Activated T-helper 1 cell treated with anti-CD3 and anti-CD28 coated beads, Interleukin-12 subunit alpha, Interleukin-12 subunit beta, Interleukin-2, Interleukin-4 antibody, amounts not matched to agents 30 ng/mL and 10 ng/mL and 1 ng/mL, durations not matched to agents 14 hours and 24 hours and 36 hours (primary cell): ENCODE data around the gene BDH1. TPM values are rescaled to one million over a fixed set of nuclear protein-coding genes. Genes with fewer than 3 reads are reported as not detected.
"Not testable (repeated sequence)": the region's sequence is repeated elsewhere in the genome, so short reads cannot be mapped to it uniquely, and the experiment has no call there.

Experiments used
- DNase-seq: peaks from one replicate; pipeline ENCODE4 v3.0.0; 2021; ENCODE audit warnings: low spot score
- H3K27ac Mint-ChIP-seq: one replicate; pipeline ENCODE4 v1.8.0; 2021; ENCODE audit warnings: mild to moderate bottlenecking, mixed read lengths
- H3K27me3 Mint-ChIP-seq: one replicate; pipeline ENCODE4 v1.8.0; 2022; ENCODE audit warnings: mild to moderate bottlenecking, moderate library complexity, mixed read lengths; ENCODE audit not compliant: insufficient read depth
- H3K36me3 Mint-ChIP-seq: one replicate; pipeline ENCODE4 v1.8.0; 2021; ENCODE audit warnings: low read depth, mixed read lengths
- H3K4me1 Mint-ChIP-seq: one replicate; pipeline ENCODE4 v1.8.0; 2021; ENCODE audit warnings: low read depth, mixed read lengths
- H3K4me3 Mint-ChIP-seq: one replicate; pipeline ENCODE4 v1.8.0; 2021; ENCODE audit warnings: mild to moderate bottlenecking, moderate library complexity, mixed read lengths
- H3K9me3 Mint-ChIP-seq: one replicate; pipeline ENCODE4 v1.8.0; 2021; ENCODE audit warnings: mixed read lengths
- intact Hi-C: fragments of 100-400 bp; cut with micrococcal nuclease; formaldehyde crosslinking; loops from one replicate; pipeline ENCODE4 v1.15.1; 2024
- total RNA-seq: library from RNA; stranded (reverse); gene quantifications from 2 replicates; pipeline ENCODE4 v1.2.3, GENCODE V29; 2022

BDH1 gene
- total RNA-seq, 1 donor from 2014 or later, result 120 TPM

DNA sequence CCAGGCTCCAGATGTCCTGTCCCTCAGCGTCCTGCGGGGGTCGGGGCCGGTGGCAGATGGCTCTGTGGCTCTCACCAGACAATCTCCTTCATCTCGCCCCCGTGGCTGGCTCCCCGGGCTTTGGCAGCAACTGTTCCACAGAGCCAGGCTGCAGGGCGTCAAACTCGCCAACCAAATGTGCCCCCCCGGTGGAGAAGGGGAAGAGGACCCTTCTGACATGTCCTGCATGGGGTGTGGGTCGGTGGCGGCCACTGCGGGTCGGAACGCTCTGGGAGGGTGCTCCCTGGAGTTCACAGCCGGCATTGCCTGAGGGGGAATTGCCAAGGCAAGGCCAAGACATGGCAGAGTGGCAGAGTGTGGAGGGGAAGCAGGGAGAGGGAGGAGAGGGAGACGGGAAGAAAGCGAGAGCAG, 36.0 kb downstream of the BDH1 start:
- peaks cover 32% of the 10 kb centered on the region for H3K36me3 Mint-ChIP-seq
- H3K4me1 Mint-ChIP-seq, result peaks cover 13% of the 10 kb centered on the region
- intact Hi-C loops, result no loop called here
- no peak overlapping the region for H3K4me3 Mint-ChIP-seq
- DNase-seq, result no peak
- H3K27ac Mint-ChIP-seq, result no peak overlapping the region
- H3K9me3 Mint-ChIP-seq, result no peaks in the 10 kb centered on the region
- no peaks in the 10 kb centered on the region for H3K27me3 Mint-ChIP-seq

- no peak for DNase-seq
- Mint-ChIP-seq H3K4me3 (no peak overlapping the region), H3K27me3 (no peaks in the 10 kb centered on the region), H3K4me1 (peaks cover 13% of the 10 kb centered on the region), H3K36me3 (peaks cover 31% of the 10 kb centered on the region), H3K9me3 (no peaks in the 10 kb centered on the region), H3K27ac (peak overlapping the region; percentile 90)
- intact Hi-C loops, result no loop called here
Measured at GRCh38 chr3:197518881-197519421, 36.8 kb downstream of the BDH1 start.

DNA sequence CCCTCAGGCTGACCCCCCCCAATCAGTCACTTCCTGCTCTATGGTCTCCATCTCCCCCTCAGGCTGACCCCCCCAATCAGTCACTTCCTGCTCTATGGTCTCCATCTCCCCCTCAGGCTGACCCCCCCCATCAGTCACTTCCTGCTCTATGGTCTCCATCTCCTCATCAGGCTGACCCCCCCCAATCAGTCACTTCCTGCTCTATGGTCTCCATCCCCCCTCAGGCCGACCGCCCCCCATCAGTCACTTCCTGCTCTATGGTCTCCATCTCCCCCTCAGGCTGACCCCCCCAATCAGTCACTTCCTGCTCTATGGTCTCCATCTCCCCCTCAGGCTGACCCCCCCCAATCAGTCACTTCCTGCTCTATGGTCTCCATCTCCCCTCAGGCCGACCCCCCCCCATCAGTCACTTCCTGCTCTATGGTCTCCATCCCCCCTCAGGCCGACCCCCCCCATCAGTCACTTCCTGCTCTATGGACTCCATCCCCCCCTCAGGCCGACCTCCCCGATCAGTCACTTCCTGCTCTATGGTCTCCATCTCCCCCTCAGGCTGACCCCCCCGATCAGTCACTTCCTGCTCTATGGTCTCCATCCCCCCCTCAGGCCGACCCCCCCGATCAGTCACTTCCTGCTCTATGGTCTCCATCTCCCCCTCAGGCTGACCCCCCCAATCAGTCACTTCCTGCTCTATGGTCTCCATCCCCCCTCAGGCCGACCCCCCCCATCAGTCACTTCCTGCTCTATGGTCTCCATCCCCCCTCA, 37.7 kb downstream of the BDH1 start:
- H3K27me3 Mint-ChIP-seq, H3K9me3 Mint-ChIP-seq, DNase-seq, H3K4me3 Mint-ChIP-seq, H3K27ac Mint-ChIP-seq, intact Hi-C loops: not testable (repeated sequence)
- Mint-ChIP-seq H3K36me3 (peaks cover 35% of the 10 kb centered on the region), H3K4me1 (peaks cover 13% of the 10 kb centered on the region)

DNA sequence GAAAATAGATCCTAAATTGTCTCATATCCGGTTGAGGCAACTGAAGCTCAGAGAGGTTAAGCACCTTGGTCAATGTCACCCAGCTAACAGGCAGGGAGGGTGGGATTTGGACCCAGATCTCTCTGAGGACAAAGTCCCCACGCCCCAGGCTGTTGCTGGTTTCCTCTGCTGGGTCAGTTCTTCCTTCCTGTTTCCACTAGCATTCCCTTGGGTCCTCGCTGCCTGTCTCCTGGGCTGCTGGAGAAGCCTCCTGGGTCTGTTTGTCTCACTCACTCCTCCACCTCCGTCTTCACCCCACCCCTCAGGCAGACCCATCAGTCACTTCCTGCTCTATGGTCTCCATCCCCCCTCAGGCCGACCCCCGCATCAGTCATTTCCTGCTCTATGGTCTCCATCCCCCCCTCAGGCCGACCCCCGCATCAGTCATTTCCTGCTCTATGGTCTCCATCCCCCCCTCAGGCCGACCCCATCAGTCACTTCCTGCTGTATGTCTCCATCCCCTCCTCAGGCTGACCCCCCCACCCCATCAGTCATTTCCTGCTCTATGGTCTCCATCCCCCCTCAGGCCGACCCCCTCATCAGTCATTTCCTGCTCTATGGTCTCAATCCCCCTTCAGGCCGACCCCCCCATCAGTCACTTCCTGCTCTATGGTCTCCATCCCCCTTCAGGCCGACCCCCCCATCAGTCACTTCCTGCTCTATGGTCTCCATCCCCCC, 38.7 kb downstream of the BDH1 start:
- peaks cover 42% of the 10 kb centered on the region for H3K36me3 Mint-ChIP-seq
- H3K27me3 Mint-ChIP-seq, DNase-seq, intact Hi-C loops, H3K4me3 Mint-ChIP-seq, H3K9me3 Mint-ChIP-seq: not testable (repeated sequence)
- peak overlapping the region; percentile 77 for H3K27ac Mint-ChIP-seq
- peaks cover 13% of the 10 kb centered on the region for H3K4me1 Mint-ChIP-seq

- no peak for DNase-seq
- H3K4me3 Mint-ChIP-seq, result no peak overlapping the region
- H3K4me1 Mint-ChIP-seq, result peaks cover 13% of the 10 kb centered on the region
- peaks cover 45% of the 10 kb centered on the region for H3K36me3 Mint-ChIP-seq
- peak overlapping the region; percentile 77 for H3K27ac Mint-ChIP-seq
- H3K27me3 Mint-ChIP-seq, result no peaks in the 10 kb centered on the region
- no peaks in the 10 kb centered on the region for H3K9me3 Mint-ChIP-seq
- intact Hi-C loops, result no loop called here
Measured at GRCh38 chr3:197516517-197516889, 39.3 kb downstream of the BDH1 start.

DNA sequence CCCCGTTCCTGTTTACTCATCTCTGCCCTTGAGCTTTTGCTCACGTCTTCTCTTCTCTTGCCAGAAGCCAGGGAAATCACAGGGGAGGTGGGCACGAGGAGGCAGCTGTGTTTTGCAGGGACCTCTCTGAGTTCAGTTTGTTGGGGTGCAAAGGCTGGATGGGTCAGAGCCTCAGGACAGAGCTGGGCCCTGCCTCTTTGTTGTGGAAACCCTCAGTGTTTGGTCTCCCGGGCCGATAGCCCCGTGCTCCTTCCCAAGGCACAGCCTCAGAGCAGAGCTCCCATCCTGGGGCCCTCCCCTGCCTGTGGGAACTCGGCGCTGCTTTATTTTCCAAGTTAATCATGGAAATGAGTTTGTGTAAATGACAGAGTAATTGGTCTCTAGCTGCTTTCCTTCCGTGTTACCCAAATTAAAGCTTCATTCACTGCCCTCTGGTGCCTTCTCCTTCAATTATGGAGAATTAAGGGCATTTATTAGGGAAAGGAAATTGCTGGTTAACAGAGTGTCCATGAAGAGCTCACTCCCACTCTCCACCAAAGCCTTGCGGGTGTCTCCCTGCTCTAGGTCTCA, 40.9 kb downstream of the BDH1 start:
- H3K4me1 Mint-ChIP-seq, result peaks cover 17% of the 10 kb centered on the region
- no peak overlapping the region for H3K27ac Mint-ChIP-seq
- H3K9me3 Mint-ChIP-seq, result no peaks in the 10 kb centered on the region
- peaks cover 47% of the 10 kb centered on the region for H3K36me3 Mint-ChIP-seq
- H3K4me3 Mint-ChIP-seq, result no peak overlapping the region
- no peaks in the 10 kb centered on the region for H3K27me3 Mint-ChIP-seq
- no peak for DNase-seq
- intact Hi-C loops, result no loop called here

DNA sequence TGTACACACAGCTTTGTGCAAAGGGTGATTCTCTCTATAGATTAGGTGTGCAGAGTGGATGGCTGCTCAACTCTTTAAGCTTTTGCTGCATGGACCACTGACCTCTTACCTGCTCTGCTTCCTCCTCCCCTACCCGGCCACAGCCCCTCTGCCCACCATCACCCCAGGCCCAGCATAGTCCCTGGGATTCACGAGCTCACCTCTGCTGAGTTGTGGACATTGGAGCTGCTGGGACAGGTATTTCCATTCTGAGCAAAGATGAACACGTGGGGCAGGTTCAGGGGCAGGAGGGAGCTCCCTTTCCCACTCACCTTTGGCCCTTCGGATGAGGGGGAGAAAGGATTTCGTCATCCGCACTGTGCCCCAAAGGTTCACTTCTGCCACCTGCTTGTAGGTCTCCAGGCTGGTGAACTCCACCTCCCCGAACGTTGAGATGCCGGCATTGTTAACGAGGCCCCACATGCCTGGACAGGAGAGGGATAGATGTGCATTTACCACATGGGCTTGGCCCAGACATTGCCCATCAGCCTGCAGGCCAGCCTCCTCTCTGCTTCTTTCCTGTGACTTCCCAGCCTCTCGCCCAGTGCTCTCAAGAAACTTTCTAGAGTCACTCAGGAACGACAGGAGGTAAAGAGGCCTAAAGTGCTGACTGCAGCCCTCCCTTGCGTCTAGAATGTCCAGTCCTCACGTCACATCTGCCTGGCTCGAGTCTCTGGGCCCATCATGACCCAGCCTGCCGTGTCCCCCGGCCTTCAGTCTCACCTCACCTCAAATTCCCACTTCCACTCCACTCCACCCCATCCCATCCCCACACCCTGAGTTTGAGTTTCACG, 41.6 kb downstream of the BDH1 start:
- Mint-ChIP-seq H3K36me3 (peaks cover 46% of the 10 kb centered on the region), H3K4me1 (peaks cover 17% of the 10 kb centered on the region), H3K9me3 (no peaks in the 10 kb centered on the region), H3K27me3 (no peaks in the 10 kb centered on the region), H3K4me3 (no peak overlapping the region), H3K27ac (no peak overlapping the region)
- DNase-seq, result no peak
- intact Hi-C loops, result no loop called here

DNA sequence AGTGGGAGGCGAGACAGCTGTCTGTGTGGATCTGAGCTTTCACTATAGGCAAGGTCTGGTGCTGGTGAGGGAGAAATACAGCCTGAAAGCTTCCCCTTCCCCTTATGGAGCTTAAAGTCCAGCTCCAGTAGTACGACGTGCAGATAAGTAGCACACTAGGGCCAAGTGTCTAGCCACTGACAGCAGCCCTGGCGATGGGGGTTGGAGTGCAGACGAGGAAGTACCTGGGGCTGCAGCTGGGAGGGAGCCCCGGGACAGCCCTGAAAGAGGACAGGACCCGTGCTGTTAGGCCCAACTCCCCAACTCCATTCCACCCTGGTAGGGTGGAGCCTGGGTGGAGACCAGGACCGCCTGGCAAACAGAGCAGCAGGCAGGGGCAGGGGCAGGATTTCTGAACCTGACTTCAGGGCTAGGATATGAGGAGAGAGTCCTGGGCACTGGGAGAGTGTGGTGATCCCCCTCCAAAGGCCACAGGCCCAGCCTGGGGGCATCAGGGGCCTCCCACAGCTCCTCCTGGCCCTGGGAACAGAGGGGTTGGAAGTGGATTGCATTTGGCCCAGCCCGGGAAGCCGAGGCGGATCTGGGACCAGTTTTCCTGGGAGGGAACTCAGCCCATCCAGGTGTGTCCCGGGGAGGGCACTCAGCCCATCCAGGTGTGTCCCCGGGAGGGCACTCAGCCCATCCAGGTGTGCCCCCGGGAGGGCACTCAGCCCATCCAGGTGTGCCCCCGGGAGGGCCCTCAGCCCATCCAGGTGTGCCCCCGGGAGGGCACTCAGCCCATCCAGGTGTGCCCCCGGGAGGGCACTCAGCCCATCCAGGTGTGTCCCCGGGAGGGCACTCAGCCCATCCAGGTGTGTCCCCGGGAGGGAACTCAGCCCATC, 42.8 kb downstream of the BDH1 start:
- Mint-ChIP-seq H3K4me1 (peaks cover 17% of the 10 kb centered on the region), H3K36me3 (peaks cover 43% of the 10 kb centered on the region), H3K27me3 (no peaks in the 10 kb centered on the region), H3K9me3 (no peaks in the 10 kb centered on the region), H3K27ac (no peak overlapping the region), H3K4me3 (no peak overlapping the region)
- no peak for DNase-seq
- intact Hi-C loops, result no loop called here

- DNase-seq, result no peak
- Mint-ChIP-seq H3K4me1 (peaks cover 16% of the 10 kb centered on the region), H3K36me3 (peaks cover 42% of the 10 kb centered on the region), H3K27me3 (no peaks in the 10 kb centered on the region), H3K9me3 (no peaks in the 10 kb centered on the region), H3K4me3 (no peak overlapping the region), H3K27ac (no peak overlapping the region)
- intact Hi-C loops, result no loop called here
Measured at GRCh38 chr3:197511853-197512635, 43.7 kb downstream of the BDH1 start.

GRCh38 chr3:197511130-197511529, 44.6 kb downstream of the BDH1 start:
- Mint-ChIP-seq H3K4me3 (no peak overlapping the region), H3K9me3 (no peaks in the 10 kb centered on the region), H3K36me3 (peaks cover 35% of the 10 kb centered on the region), H3K27me3 (no peaks in the 10 kb centered on the region), H3K4me1 (peaks cover 7% of the 10 kb centered on the region), H3K27ac (no peak overlapping the region)
- intact Hi-C loops, result no loop called here
- DNase-seq, result no peak

- H3K4me1 Mint-ChIP-seq, result peaks cover 5% of the 10 kb centered on the region
- H3K9me3 Mint-ChIP-seq, result no peaks in the 10 kb centered on the region
- H3K36me3 Mint-ChIP-seq, result peaks cover 31% of the 10 kb centered on the region
- H3K27ac Mint-ChIP-seq, result no peak overlapping the region
- no peaks in the 10 kb centered on the region for H3K27me3 Mint-ChIP-seq
- H3K4me3 Mint-ChIP-seq, result no peak overlapping the region
- DNase-seq, result no peak
- intact Hi-C loops, result loop anchor here (1.0 kb wide), 3 partner anchors 54 to 286 kb away; no protein-coding TSS in a partner anchor
Measured at GRCh38 chr3:197510642-197511018, 45.1 kb downstream of the BDH1 start.
